Stimulated activated effector memory CD8-positive, alpha-beta T cell treated with anti-CD3 and anti-CD28 coated beads, Interleukin-12 subunit alpha, Interleukin-12 subunit beta, amount 100 ng/mL, for 72 hours (primary cell): ENCODE data around the gene EAF2.
A peak's percentile ranks its signal among the peaks of the same experiment; 100 is the strongest.

ENCODE experiments used
- ATAC-seq: fragments of 150-1000 bp; cut with Tn5 transposase; 2 replicates; pipeline ENCODE4 v1.10.0; 2021
- DNase-seq, 2 donors: peaks; one replicate each; pipeline ENCODE4 v3.0.0; 2021 to 2022; ENCODE audit warnings: low spot score in 2 of 2
- H3K27ac Mint-ChIP-seq: one replicate; pipeline ENCODE4 v1.8.0; 2022; ENCODE audit warnings: mild to moderate bottlenecking, mixed read lengths
- H3K36me3 Mint-ChIP-seq: one replicate; pipeline ENCODE4 v1.8.0; 2022; ENCODE audit warnings: mild to moderate bottlenecking, mixed read lengths
- H3K4me1 Mint-ChIP-seq: one replicate; pipeline ENCODE4 v1.8.0; 2022; ENCODE audit warnings: mixed read lengths
- H3K4me3 Mint-ChIP-seq: one replicate; pipeline ENCODE4 v1.8.0; 2022; ENCODE audit warnings: mild to moderate bottlenecking, mixed read lengths
- H3K9me3 Mint-ChIP-seq: one replicate; pipeline ENCODE4 v1.8.0; 2022; ENCODE audit warnings: mixed read lengths

The EAF2 gene

DNA sequence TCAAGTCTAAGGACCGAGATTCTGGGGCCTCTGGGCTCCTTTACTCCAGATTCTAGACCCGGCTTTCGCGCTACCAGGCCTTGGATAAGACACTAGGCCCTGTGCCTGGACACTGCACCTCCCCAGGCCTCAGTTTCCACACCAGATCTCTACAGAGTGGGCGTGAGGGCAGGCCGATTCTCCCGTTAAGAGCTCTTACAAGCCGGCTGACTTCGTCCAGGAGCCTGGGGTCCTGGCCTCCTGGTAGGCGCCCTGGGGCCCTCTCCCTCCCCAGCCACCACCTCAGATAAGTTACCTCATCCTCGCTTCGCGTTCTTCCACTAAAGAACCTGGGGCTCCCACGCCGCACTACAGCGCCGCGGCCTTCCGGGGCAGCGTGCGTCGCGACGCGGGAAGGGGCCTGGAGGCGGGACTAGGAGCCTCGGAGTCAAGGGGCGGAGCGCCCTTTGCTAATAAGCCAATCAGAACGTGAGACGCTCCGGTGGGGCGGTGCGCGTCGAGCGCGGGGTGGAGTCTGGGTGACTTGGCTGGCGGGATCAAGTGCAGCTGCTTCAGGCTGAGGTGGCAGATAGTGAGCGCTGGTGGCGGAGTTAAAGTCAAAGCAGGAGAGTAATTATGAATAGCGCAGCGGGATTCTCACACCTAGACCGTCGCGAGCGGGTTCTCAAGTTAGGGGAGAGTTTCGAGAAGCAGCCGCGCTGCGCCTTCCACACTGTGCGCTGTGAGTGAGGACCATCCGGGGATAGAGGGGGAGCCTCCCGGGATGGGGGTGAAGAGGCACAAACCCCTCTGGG, at the start of gene EAF2, which contains the start of gene IQCB1:
TSS of gene EAF2 (plus strand) at position 539 of the 794 bp plus-strand sequence. CDS start at position 616, 77 bp downstream.
TSS of gene IQCB1 (minus strand) at position 390 of the 794 bp plus-strand sequence. CDS start 6,100 bp downstream, outside the sequence.
- Mint-ChIP-seq H3K9me3 (no peaks in the 10 kb centered on the region), H3K27ac (peak within 1 kb of the TSS; percentile 94), H3K4me1 (peaks cover 41% of the 10 kb centered on the region), H3K4me3 (peak within 1 kb of the TSS; percentile 95), H3K36me3 (peaks cover 48% of the 10 kb centered on the region)
- DNase-seq, result peak; percentile 86 to 97
- ATAC-seq, result peak; percentile 99

DNA sequence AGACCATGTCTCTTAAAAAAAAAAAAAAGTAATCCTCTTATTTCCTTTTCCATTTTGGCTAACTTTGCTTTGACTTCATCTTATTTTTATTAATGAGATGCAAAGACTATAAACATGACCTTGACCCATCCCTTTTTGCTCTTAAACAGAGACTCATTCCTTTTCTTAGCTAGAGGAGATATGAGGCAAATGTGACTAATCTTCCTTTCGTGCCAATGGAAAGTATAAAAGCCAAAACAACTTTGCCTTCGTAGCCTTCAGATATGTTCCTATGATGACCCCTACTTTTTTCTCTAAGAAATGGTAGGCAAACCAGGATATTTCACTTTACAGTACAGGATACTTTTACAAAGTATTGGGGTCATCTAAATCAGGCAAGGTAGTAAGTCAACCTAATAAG, 48.5 kb upstream of the EAF2 start:
- Mint-ChIP-seq H3K4me3 (no peak overlapping the region), H3K36me3 (peaks cover 100% of the 10 kb centered on the region), H3K9me3 (no peaks in the 10 kb centered on the region), H3K4me1 (no peaks in the 10 kb centered on the region), H3K27ac (peak overlapping the region; percentile 7)
- DNase-seq (no peak), ATAC-seq (no peak)

DNA sequence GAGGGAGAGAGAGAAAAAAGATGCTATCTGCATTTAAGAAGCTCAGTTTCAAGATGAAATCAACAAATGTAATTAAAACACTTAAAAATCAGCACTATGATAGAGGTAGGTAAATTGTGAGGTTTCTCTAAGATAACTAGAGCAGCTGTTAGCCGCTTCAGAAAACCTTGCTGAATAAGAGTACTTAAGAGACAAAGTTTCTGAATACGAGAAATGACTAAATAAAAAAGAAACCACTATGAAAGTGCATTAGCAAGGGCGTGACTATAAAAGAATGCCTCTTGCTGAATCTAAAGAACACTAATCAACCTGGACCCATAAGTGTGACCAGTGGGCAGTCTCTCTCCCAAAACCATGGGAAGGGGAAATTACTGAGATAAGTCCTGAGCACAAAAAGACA, 41.9 kb upstream of the EAF2 start:
- Mint-ChIP-seq H3K4me3 (no peak overlapping the region), H3K27ac (no peak overlapping the region), H3K9me3 (no peaks in the 10 kb centered on the region), H3K36me3 (peaks cover 98% of the 10 kb centered on the region), H3K4me1 (no peaks in the 10 kb centered on the region)
- ATAC-seq, result no peak
- no peak for DNase-seq

DNA sequence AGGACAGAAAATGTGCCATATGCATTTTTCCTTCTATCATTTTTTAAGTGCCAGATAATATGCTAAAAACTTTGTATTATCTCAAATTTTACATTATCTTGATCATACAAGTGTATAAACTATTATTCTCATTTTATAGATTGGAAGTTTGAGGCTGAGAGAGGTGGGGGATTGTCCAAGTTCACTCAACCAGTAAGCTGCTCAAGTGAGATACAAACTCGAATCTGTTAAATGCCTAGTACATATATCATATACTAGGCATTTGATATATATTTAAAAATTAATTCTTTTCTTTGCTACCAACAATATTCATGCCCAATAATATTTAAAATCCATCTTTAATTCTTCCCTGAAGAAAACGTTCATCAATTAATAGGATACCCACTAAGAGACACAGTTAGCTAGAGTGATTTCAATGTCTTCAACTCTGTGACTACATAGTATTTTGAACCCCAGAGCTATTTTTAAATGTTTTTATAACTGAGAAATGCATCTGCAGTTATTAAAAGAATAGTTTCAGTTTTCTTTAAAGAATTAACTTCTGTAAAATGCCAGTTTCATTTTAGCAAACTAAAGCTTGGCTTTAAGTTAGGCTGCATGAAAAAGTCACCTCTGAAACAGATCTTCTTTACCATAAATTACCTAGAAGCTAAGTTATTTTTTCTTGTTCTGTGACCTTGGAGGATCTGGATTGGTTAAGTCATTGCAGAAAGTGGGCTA, 40.6 kb upstream of the EAF2 start:
- Mint-ChIP-seq H3K9me3 (no peaks in the 10 kb centered on the region), H3K4me3 (no peak overlapping the region), H3K4me1 (no peaks in the 10 kb centered on the region), H3K36me3 (peaks cover 96% of the 10 kb centered on the region), H3K27ac (no peak overlapping the region)
- DNase-seq, result no peak
- no peak for ATAC-seq

DNA sequence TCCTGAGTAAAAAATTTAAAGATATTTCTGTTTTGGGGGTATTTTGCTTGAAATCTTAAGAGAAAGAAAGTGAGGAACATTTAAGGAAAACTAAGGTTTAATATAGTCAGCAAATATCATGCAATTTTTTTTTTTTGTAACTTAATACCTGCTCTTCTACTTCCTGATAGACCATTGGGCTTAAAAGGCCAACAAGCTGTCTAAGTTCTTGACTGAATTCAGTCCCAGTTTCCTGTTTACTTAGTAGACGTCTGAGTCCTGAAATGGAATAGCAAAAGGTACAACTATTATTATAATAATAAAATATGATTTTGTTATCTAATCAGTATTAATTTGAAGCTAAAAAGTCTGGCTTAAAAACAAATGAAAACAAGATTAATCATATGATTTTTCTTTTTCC, 38.0 kb upstream of the EAF2 start:
- Mint-ChIP-seq H3K4me3 (no peak overlapping the region), H3K9me3 (no peaks in the 10 kb centered on the region), H3K27ac (no peak overlapping the region), H3K36me3 (peaks cover 80% of the 10 kb centered on the region), H3K4me1 (peaks cover 7% of the 10 kb centered on the region)
- no peak for ATAC-seq
- no peak for DNase-seq

DNA sequence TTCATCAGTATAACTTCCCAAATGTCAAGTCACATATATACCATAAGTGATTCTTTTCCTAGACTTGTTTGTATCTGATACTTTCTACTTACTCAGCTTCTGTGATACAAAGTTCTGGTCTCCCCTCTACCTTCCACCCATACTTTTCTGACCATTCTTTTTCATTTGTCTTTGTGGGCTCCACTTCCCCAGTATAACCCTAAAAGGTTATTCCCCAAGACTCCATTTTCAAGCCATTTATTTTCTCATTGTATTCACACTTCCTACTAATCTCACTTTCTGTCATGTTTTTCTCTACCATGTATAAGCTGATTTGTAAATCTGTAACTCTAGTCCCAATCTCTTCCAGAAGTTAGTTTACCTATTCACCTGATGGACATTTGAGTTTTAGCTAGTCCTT, 34.1 kb upstream of the EAF2 start:
- DNase-seq, result no peak
- no peak overlapping the region for H3K27ac Mint-ChIP-seq
- peaks cover 72% of the 10 kb centered on the region for H3K36me3 Mint-ChIP-seq
- no peak for ATAC-seq
- peaks cover 7% of the 10 kb centered on the region for H3K4me1 Mint-ChIP-seq
- H3K9me3 Mint-ChIP-seq, result no peaks in the 10 kb centered on the region
- no peak overlapping the region for H3K4me3 Mint-ChIP-seq

DNA sequence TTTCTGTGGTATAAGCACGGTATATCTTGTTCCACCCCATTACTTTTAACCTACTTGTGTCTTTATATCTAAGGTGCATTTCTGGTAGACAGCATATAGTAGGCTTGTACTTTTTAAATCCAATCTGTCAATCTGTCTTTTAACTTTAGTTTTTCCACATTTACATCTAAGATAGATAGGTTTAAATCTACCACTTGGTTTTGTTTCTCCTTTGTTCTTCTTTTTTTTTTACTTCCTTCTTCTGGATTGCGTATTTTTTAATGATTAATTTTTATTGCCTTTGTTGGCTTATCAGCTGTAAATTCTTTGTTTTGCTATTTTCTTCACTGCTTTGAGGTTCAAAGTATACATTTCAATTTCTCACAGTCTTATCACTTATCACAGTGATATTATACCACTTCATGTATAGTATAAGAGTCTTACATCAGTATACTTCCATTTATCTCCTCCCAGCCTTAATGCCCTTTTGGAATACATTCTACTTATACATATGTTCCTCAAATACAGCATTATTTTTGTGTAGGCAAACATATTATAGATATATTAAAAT, 31.2 kb upstream of the EAF2 start:
- ATAC-seq (no peak), DNase-seq (no peak)
- no peak overlapping the region for H3K4me3 Mint-ChIP-seq
- peak overlapping the region; percentile 52 for H3K27ac Mint-ChIP-seq
- H3K4me1 Mint-ChIP-seq, result peaks cover 7% of the 10 kb centered on the region
- H3K9me3 Mint-ChIP-seq, result no peaks in the 10 kb centered on the region
- peaks cover 71% of the 10 kb centered on the region for H3K36me3 Mint-ChIP-seq

DNA sequence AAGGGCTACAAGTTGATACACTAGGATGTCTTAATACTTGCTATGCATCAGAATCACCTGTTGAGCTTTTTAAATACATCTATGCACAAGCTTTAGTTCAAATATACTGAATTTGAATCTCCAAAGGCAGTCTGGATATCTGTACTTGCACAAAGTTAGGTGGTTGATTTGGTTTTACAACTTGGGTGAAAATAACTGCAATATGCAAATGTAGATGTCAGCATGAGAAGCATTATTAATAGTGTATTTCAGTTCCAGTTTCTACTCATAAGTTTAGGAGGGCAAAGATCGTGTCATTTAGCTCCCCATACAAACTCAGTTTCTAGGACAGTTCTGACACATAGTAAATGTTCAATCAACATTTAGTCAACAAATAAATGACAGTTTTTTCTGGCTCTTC, 25.8 kb upstream of the EAF2 start:
- ATAC-seq, result peak; percentile 67
- H3K27ac Mint-ChIP-seq, result no peak overlapping the region
- peaks cover 68% of the 10 kb centered on the region for H3K36me3 Mint-ChIP-seq
- no peak overlapping the region for H3K4me3 Mint-ChIP-seq
- H3K4me1 Mint-ChIP-seq, result peaks cover 18% of the 10 kb centered on the region
- DNase-seq, result no peak
- H3K9me3 Mint-ChIP-seq, result no peaks in the 10 kb centered on the region

DNA sequence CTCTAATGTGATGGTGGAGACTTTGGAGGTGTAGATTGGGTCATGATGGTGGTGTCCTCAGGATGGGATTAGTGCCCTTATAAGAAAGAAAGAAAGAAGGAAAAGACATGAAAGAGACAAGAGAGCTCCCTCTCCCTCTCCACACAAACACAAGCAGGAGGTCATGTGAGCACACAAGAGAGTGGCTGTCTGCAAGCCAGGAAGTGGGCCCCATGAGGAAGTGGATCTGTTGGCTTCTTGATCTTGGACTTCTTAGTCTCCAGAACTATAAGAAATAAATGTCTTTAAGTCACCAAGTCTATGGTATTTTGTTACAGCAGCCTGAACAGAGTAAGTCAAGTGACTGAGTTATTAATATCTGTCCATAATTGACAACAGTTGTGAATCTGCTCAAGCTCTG, 17.3 kb upstream of the EAF2 start:
- Mint-ChIP-seq H3K9me3 (peaks cover 2% of the 10 kb centered on the region), H3K27ac (no peak overlapping the region), H3K4me1 (peaks cover 42% of the 10 kb centered on the region), H3K4me3 (no peak overlapping the region), H3K36me3 (peaks cover 76% of the 10 kb centered on the region)
- ATAC-seq (no peak), DNase-seq (no peak)

DNA sequence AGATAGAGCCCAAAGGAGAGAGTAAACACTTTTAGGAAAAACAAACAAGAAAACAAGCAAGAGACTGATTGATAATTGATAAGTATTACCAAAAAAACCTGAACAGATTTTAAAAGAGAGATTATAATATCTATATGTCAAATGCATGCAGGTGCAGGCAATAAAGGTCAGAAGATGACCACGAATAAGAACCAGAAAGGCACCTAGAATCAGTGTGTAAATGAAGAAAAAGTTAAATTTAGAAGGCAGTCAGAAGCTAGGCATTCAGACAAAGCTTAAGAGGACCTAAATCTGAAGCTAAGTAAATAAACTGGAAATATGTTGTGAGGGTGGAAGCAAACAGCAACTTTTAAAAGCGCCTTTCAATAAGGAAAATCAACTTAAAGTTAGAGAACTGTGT, 16.4 kb upstream of the EAF2 start:
- H3K9me3 Mint-ChIP-seq, result peaks cover 9% of the 10 kb centered on the region
- ATAC-seq, result no peak
- no peak overlapping the region for H3K4me3 Mint-ChIP-seq
- H3K27ac Mint-ChIP-seq, result no peak overlapping the region
- peaks cover 37% of the 10 kb centered on the region for H3K4me1 Mint-ChIP-seq
- DNase-seq, result no peak
- H3K36me3 Mint-ChIP-seq, result peaks cover 84% of the 10 kb centered on the region

DNA sequence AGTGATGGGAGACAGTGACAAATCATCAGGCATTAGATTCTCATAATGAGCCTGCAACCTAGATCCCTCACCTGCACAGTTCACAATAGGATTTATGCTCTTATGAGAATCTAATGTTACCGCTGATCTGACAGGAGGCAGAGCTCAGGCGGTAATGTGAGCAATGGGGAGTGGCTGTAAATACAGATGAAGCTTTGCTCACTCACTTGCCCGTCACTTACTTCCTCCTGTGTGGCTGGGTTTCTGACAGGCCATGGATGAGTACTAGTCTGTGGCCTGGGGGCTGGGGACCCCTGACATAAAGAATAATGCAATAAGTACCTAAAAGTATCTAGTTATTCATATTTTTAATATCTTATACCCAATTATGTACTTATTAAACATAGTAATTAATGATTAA, 15.8 kb upstream of the EAF2 start:
- Mint-ChIP-seq H3K36me3 (peaks cover 88% of the 10 kb centered on the region), H3K4me3 (no peak overlapping the region), H3K4me1 (peaks cover 30% of the 10 kb centered on the region), H3K27ac (no peak overlapping the region), H3K9me3 (peaks cover 9% of the 10 kb centered on the region)
- DNase-seq (no peak), ATAC-seq (no peak)

DNA sequence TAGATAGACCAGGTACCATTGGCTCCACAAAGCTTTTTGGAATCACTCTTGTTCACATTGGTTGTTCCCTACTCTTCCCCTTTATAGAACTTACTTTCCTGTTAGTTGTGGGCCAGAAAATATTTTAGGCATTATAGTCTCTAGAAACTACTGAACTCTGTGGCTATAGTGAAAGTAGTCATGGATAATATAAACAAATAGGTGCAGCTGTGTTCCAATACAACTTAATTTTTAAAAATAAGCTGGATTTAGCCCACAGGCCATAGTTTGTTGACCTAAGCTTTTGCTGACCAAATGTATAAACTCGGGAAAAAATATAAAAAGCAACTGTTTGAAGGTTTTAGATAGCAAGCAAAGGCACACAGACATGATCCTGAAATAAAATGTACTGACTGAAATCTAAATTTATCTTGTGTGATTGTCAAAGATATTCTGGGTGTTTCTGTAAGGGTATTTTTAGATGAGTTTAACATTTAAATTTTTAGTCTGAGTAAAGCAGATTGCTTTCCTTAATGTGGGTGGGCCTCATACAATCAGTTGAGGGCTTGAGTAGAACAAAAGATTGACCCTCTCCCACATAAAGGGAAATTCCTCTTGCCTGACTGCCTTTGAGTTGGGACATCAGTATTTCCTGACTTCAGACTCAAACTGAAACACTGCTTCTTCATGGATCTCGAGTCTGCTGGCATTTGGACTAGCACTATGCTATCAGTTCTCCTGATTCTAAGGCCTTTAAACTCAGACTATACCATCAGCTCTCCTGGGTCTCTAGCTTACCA, 13.4 kb upstream of the EAF2 start:
- Mint-ChIP-seq H3K4me1 (peaks cover 10% of the 10 kb centered on the region), H3K36me3 (peaks cover 91% of the 10 kb centered on the region), H3K27ac (no peak overlapping the region), H3K9me3 (peaks cover 9% of the 10 kb centered on the region), H3K4me3 (no peak overlapping the region)
- DNase-seq, result no peak
- ATAC-seq, result no peak

DNA sequence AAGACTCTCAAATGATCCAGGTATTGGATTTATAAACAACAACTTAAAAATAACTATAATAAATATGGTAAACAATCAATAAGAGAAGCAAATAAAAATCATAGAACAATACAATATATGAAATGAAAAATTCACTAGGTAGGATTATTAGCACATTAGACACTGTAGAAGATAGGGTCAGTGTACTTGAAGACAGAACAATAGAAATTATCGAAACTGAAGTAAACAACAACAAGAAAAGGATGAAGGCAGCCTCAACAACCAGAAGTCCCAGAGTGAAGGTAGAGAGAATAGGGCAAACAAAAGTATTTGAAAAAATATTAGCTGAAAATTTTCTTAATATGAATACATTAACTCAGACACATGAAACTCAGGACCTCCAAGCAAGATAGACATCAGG, 12.0 kb upstream of the EAF2 start:
- ATAC-seq, result no peak
- Mint-ChIP-seq H3K4me3 (no peak overlapping the region), H3K4me1 (peaks cover 6% of the 10 kb centered on the region), H3K27ac (no peak overlapping the region), H3K9me3 (peaks cover 9% of the 10 kb centered on the region), H3K36me3 (peaks cover 91% of the 10 kb centered on the region)
- no peak for DNase-seq

DNA sequence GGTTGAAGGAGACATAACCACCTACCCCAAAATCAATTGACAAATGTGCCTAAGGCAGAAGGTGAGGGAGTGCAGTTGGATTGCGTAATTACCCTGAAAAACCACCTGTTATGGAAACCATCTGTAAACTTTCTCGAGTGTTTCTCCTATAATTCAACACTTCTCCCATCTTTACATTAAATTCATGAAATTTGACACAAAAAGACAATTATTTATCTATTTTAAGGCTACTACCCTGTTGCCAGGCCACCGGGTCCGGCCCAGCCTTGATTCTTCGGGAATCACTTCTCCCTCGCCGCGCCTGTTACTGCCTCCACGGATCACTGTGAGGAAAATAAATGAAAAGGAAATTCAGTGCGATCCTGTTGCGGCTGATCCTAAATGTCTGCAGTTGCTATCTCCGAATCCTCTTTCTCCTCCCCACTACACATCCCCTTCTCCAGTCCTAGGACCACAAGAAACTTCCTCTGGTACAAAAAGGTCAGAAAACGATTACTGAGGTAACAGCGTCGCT, 795 bp upstream of the EAF2 start:
- ATAC-seq (no peak), DNase-seq (peak in 1 of 2 donors; percentile 51)
- peak overlapping the region; percentile 95 for H3K4me3 Mint-ChIP-seq
- peak overlapping the region; percentile 94 for H3K27ac Mint-ChIP-seq
- peaks cover 52% of the 10 kb centered on the region for H3K36me3 Mint-ChIP-seq
- H3K9me3 Mint-ChIP-seq, result no peaks in the 10 kb centered on the region
- peaks cover 41% of the 10 kb centered on the region for H3K4me1 Mint-ChIP-seq

DNA sequence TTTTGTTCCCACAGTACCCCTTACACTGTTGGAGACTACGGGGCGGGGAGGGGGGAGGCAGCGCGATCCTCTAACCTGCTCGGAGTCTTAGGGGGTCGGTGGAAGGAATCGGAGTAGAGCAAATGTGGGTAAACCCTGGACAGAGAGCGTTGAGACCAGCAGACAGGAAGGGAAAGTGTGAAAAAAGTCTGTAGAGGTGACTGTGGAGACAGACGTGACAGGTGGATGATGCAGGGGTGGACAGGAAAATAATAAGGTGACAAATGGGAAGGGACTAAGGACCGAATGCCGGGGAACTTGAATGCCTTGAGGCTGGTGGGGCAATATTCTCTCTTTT, 424 bp downstream of the EAF2 start:
- H3K4me1 Mint-ChIP-seq, result peaks cover 41% of the 10 kb centered on the region
- H3K27ac Mint-ChIP-seq, result peak overlapping the region; percentile 94
- H3K9me3 Mint-ChIP-seq, result no peaks in the 10 kb centered on the region
- no peak for DNase-seq
- peak; percentile 16 for ATAC-seq
- peak overlapping the region; percentile 95 for H3K4me3 Mint-ChIP-seq
- H3K36me3 Mint-ChIP-seq, result peaks cover 47% of the 10 kb centered on the region
